Measurements from ENCODE around the gene KISS1.

The KISS1 gene

GRCh38 chr1:204172404-204173029, 23.8 kb downstream of the KISS1 start:
- H3K27me3 ChIP-seq (ENCODE audit: control insufficient read depth in 1 of 2, insufficient read depth in 2 of 2, low read length in 2 of 2), result peaks cover 4 to 9% of the 10 kb centered on the region in 2 donors
- H3K9me3 ChIP-seq (ENCODE audit: control insufficient read depth in 2 of 2, low read length in 2 of 2), result peaks cover 0 to 11% of the 10 kb centered on the region in 2 donors
- H3K36me3 ChIP-seq (ENCODE audit: control insufficient read depth in 2 of 2, insufficient read depth in 2 of 2, low read length in 2 of 2), result no peaks in the 10 kb centered on the region
- H3K4me3 ChIP-seq (ENCODE audit: low read length in 2 of 2), result no peak overlapping the region
- no peaks in the 10 kb centered on the region for H3K4me1 ChIP-seq (ENCODE audit: control insufficient read depth, insufficient read depth, low read length)
- H3K9ac ChIP-seq (ENCODE audit: low read length in 2 of 2), result no peak overlapping the region
- H3K27ac ChIP-seq (ENCODE audit: low read length), result no peak overlapping the region

- Histone ChIP-seq H3K27me3 (ENCODE audit: control insufficient read depth in 1 of 2, insufficient read depth in 2 of 2, low read length in 2 of 2) (peaks cover 4 to 7% of the 10 kb centered on the region in 2 donors), H3K9me3 (ENCODE audit: control insufficient read depth in 2 of 2, low read length in 2 of 2) (peaks cover 0 to 11% of the 10 kb centered on the region in 2 donors), H3K27ac (ENCODE audit: low read length) (no peak overlapping the region), H3K9ac (ENCODE audit: low read length in 2 of 2) (no peak overlapping the region), H3K36me3 (ENCODE audit: control insufficient read depth in 2 of 2, insufficient read depth in 2 of 2, low read length in 2 of 2) (no peaks in the 10 kb centered on the region), H3K4me1 (ENCODE audit: control insufficient read depth, insufficient read depth, low read length) (no peaks in the 10 kb centered on the region), H3K4me3 (ENCODE audit: low read length in 2 of 2) (no peak overlapping the region)
These were observed 24.5 kb downstream of the KISS1 start for GRCh38 chr1:204171751-204172178.

GRCh38 chr1:204170494-204171155, 25.7 kb downstream of the KISS1 start:
- Histone ChIP-seq H3K4me3 (ENCODE audit: low read length in 2 of 2) (no peak overlapping the region), H3K27me3 (ENCODE audit: control insufficient read depth in 1 of 2, insufficient read depth in 2 of 2, low read length in 2 of 2) (peaks cover 4 to 7% of the 10 kb centered on the region in 2 donors), H3K4me1 (ENCODE audit: control insufficient read depth, insufficient read depth, low read length) (no peaks in the 10 kb centered on the region), H3K36me3 (ENCODE audit: control insufficient read depth in 2 of 2, insufficient read depth in 2 of 2, low read length in 2 of 2) (no peaks in the 10 kb centered on the region), H3K9me3 (ENCODE audit: control insufficient read depth in 2 of 2, low read length in 2 of 2) (peaks cover 0 to 11% of the 10 kb centered on the region in 2 donors), H3K9ac (ENCODE audit: low read length in 2 of 2) (no peak overlapping the region), H3K27ac (ENCODE audit: low read length) (no peak overlapping the region)

GRCh38 chr1:204169858-204170257, 26.4 kb downstream of the KISS1 start:
- no peaks in the 10 kb centered on the region for H3K36me3 ChIP-seq (ENCODE audit: control insufficient read depth in 2 of 2, insufficient read depth in 2 of 2, low read length in 2 of 2)
- H3K9ac ChIP-seq (ENCODE audit: low read length in 2 of 2), result no peak overlapping the region
- peaks cover 3 to 4% of the 10 kb centered on the region in 2 donors for H3K27me3 ChIP-seq (ENCODE audit: control insufficient read depth in 1 of 2, insufficient read depth in 2 of 2, low read length in 2 of 2)
- no peak overlapping the region for H3K27ac ChIP-seq (ENCODE audit: low read length)
- no peaks in the 10 kb centered on the region for H3K4me1 ChIP-seq (ENCODE audit: control insufficient read depth, insufficient read depth, low read length)
- no peak overlapping the region for H3K4me3 ChIP-seq (ENCODE audit: low read length in 2 of 2)
- peaks cover 0 to 11% of the 10 kb centered on the region in 2 donors for H3K9me3 ChIP-seq (ENCODE audit: control insufficient read depth in 2 of 2, low read length in 2 of 2)

GRCh38 chr1:204167730-204168129, 28.6 kb downstream of the KISS1 start:
- Histone ChIP-seq H3K27me3 (ENCODE audit: control insufficient read depth in 1 of 2, insufficient read depth in 2 of 2, low read length in 2 of 2) (peaks cover 3 to 4% of the 10 kb centered on the region in 2 donors), H3K27ac (ENCODE audit: low read length) (no peak overlapping the region), H3K9me3 (ENCODE audit: control insufficient read depth in 2 of 2, low read length in 2 of 2) (peaks cover 0 to 11% of the 10 kb centered on the region in 2 donors), H3K4me1 (ENCODE audit: control insufficient read depth, insufficient read depth, low read length) (peaks cover 1% of the 10 kb centered on the region), H3K9ac (ENCODE audit: low read length in 2 of 2) (no peak overlapping the region), H3K4me3 (ENCODE audit: low read length in 2 of 2) (no peak overlapping the region), H3K36me3 (ENCODE audit: control insufficient read depth in 2 of 2, insufficient read depth in 2 of 2, low read length in 2 of 2) (no peaks in the 10 kb centered on the region)

- H3K9me3 ChIP-seq (ENCODE audit: control insufficient read depth in 2 of 2, low read length in 2 of 2), result peaks cover 0 to 11% of the 10 kb centered on the region in 2 donors
- H3K9ac ChIP-seq (ENCODE audit: low read length in 2 of 2), result no peak within 1 kb of the TSS
- H3K4me3 ChIP-seq (ENCODE audit: low read length in 2 of 2), result no peak within 1 kb of the TSS
- peaks cover 6% of the 10 kb centered on the region for H3K4me1 ChIP-seq (ENCODE audit: control insufficient read depth, insufficient read depth, low read length)
- H3K36me3 ChIP-seq (ENCODE audit: control insufficient read depth in 2 of 2, insufficient read depth in 2 of 2, low read length in 2 of 2), result no peaks in the 10 kb centered on the region
- peaks cover 0 to 10% of the 10 kb centered on the region in 2 donors for H3K27me3 ChIP-seq (ENCODE audit: control insufficient read depth in 1 of 2, insufficient read depth in 2 of 2, low read length in 2 of 2)
- H3K27ac ChIP-seq (ENCODE audit: low read length), result no peak within 1 kb of the TSS
These were observed 30.1 kb downstream of the KISS1 start, which contains the start of gene REN for GRCh38 chr1:204166219-204166618. Gene REN (minus strand): TSS chr1:204166337. CDS start chr1:204166293, 44 bp downstream.

GRCh38 chr1:204162494-204163074, 33.7 kb downstream of the KISS1 start:
- peaks cover 6% of the 10 kb centered on the region for H3K4me1 ChIP-seq (ENCODE audit: control insufficient read depth, insufficient read depth, low read length)
- H3K27me3 ChIP-seq (ENCODE audit: control insufficient read depth in 1 of 2, insufficient read depth in 2 of 2, low read length in 2 of 2), result peaks cover 6 to 13% of the 10 kb centered on the region in 2 donors

GRCh38 chr1:204161609-204162493, 34.4 kb downstream of the KISS1 start:
- no peak overlapping the region for H3K27ac ChIP-seq (ENCODE audit: low read length)
- H3K4me3 ChIP-seq (ENCODE audit: low read length in 2 of 2), result no peak overlapping the region
- H3K36me3 ChIP-seq (ENCODE audit: control insufficient read depth in 2 of 2, insufficient read depth in 2 of 2, low read length in 2 of 2), result no peaks in the 10 kb centered on the region
- peaks cover 6 to 14% of the 10 kb centered on the region in 2 donors for H3K27me3 ChIP-seq (ENCODE audit: control insufficient read depth in 1 of 2, insufficient read depth in 2 of 2, low read length in 2 of 2)
- H3K4me1 ChIP-seq (ENCODE audit: control insufficient read depth, insufficient read depth, low read length), result peaks cover 6% of the 10 kb centered on the region
- H3K9me3 ChIP-seq (ENCODE audit: control insufficient read depth in 2 of 2, low read length in 2 of 2), result no peaks in the 10 kb centered on the region
- no peak overlapping the region for H3K9ac ChIP-seq (ENCODE audit: low read length in 2 of 2)

More at GRCh38 chr1:204162494-204163074, 33.7 kb downstream of the KISS1 start:
- Histone ChIP-seq H3K36me3 (ENCODE audit: control insufficient read depth in 2 of 2, insufficient read depth in 2 of 2, low read length in 2 of 2) (no peaks in the 10 kb centered on the region), H3K9ac (ENCODE audit: low read length in 2 of 2) (no peak overlapping the region), H3K27ac (ENCODE audit: low read length) (no peak overlapping the region), H3K9me3 (ENCODE audit: control insufficient read depth in 2 of 2, low read length in 2 of 2) (no peaks in the 10 kb centered on the region), H3K4me3 (ENCODE audit: low read length in 2 of 2) (no peak overlapping the region)

GRCh38 chr1:204157962-204158361, 38.3 kb downstream of the KISS1 start:
- Histone ChIP-seq H3K4me1 (ENCODE audit: control insufficient read depth, insufficient read depth, low read length) (peaks cover 6% of the 10 kb centered on the region), H3K27ac (ENCODE audit: low read length) (no peak overlapping the region), H3K9ac (ENCODE audit: low read length in 2 of 2) (no peak overlapping the region), H3K36me3 (ENCODE audit: control insufficient read depth in 2 of 2, insufficient read depth in 2 of 2, low read length in 2 of 2) (no peaks in the 10 kb centered on the region), H3K4me3 (ENCODE audit: low read length in 2 of 2) (no peak overlapping the region), H3K9me3 (ENCODE audit: control insufficient read depth in 2 of 2, low read length in 2 of 2) (no peaks in the 10 kb centered on the region), H3K27me3 (ENCODE audit: control insufficient read depth in 1 of 2, insufficient read depth in 2 of 2, low read length in 2 of 2) (peaks cover 11 to 12% of the 10 kb centered on the region in 2 donors)

GRCh38 chr1:204155881-204156280, 40.4 kb downstream of the KISS1 start:
- Histone ChIP-seq H3K4me3 (ENCODE audit: low read length in 2 of 2) (no peak overlapping the region), H3K9ac (ENCODE audit: low read length in 2 of 2) (no peak overlapping the region), H3K27me3 (ENCODE audit: control insufficient read depth in 1 of 2, insufficient read depth in 2 of 2, low read length in 2 of 2) (peaks cover 3 to 22% of the 10 kb centered on the region in 2 donors), H3K27ac (ENCODE audit: low read length) (no peak overlapping the region), H3K4me1 (ENCODE audit: control insufficient read depth, insufficient read depth, low read length) (peaks cover 13% of the 10 kb centered on the region), H3K9me3 (ENCODE audit: control insufficient read depth in 2 of 2, low read length in 2 of 2) (no peaks in the 10 kb centered on the region), H3K36me3 (ENCODE audit: control insufficient read depth in 2 of 2, insufficient read depth in 2 of 2, low read length in 2 of 2) (no peaks in the 10 kb centered on the region)
